H9 (cell line): ENCODE data around the gene ZNF491. TPM values are rescaled to one million over a fixed set of nuclear protein-coding genes. Genes with fewer than 3 reads are reported as not detected.

Experiments
- DNase-seq: peaks from one replicate; pipeline ENCODE4 v3.0.0-alpha.2; 2017
- H2AFZ ChIP-seq: one replicate; pipeline ENCODE4 v1.6.1; 2013; ENCODE audit warnings: mild to moderate bottlenecking, low read length, control low read depth, moderate library complexity
- H2AK5ac ChIP-seq: 2 replicates; pipeline ENCODE4 v1.6.1; 2013; ENCODE audit warnings: low read length, control low read depth, mixed read lengths; ENCODE audit not compliant: insufficient read length
- H2BK120ac ChIP-seq: one replicate; pipeline ENCODE4 v1.6.1; 2013; ENCODE audit warnings: low read depth, mild to moderate bottlenecking, low read length, control low read depth, inconsistent platforms; ENCODE audit not compliant: poor library complexity, severe bottlenecking
- H2BK12ac ChIP-seq: 2 replicates; pipeline ENCODE4 v1.6.1; 2013; ENCODE audit warnings: low read length, control low read depth, mixed read lengths, low read depth; ENCODE audit not compliant: insufficient read length
- H2BK15ac ChIP-seq: 2 replicates; pipeline ENCODE4 v1.6.1; 2013; ENCODE audit warnings: low read depth, low read length, control low read depth
- H2BK20ac ChIP-seq: one replicate; pipeline ENCODE4 v1.6.1; 2013; ENCODE audit warnings: low read depth, mild to moderate bottlenecking, low read length, control low read depth, inconsistent platforms; ENCODE audit not compliant: poor library complexity, severe bottlenecking
- H2BK5ac ChIP-seq: 2 replicates; pipeline ENCODE4 v1.6.1; 2013; ENCODE audit warnings: low read length, control low read depth, mixed read lengths; ENCODE audit not compliant: insufficient read length
- H3K14ac ChIP-seq: 2 replicates; pipeline ENCODE4 v1.6.1; 2013; ENCODE audit warnings: low read length, control low read depth; ENCODE audit not compliant: insufficient read depth
- H3K18ac ChIP-seq: 2 replicates; pipeline ENCODE4 v1.6.1; 2013; ENCODE audit warnings: low read depth, mild to moderate bottlenecking, mixed read lengths, low read length, control low read depth; ENCODE audit not compliant: insufficient read length
- H3K23ac ChIP-seq: 2 replicates; pipeline ENCODE4 v1.6.1; 2013; ENCODE audit warnings: low read length, control low read depth, mixed read lengths, low read depth; ENCODE audit not compliant: insufficient read length
- H3K23me2 ChIP-seq: 2 replicates; pipeline ENCODE4 v1.6.1; 2013; ENCODE audit warnings: low read depth, mild to moderate bottlenecking, mixed read lengths, low read length, control low read depth; ENCODE audit not compliant: insufficient read length, poor library complexity, severe bottlenecking
- H3K27ac ChIP-seq: 2 replicates; pipeline ENCODE4 v1.5.1; 2013; ENCODE audit warnings: low read length, control low read depth, mixed read lengths, low read depth; ENCODE audit not compliant: insufficient read length
- H3K27me3 ChIP-seq: 2 replicates; pipeline ENCODE4 v1.6.1; 2013; ENCODE audit warnings: low read length, control low read depth, inconsistent platforms; ENCODE audit not compliant: insufficient read depth
- H3K4ac ChIP-seq: 2 replicates; pipeline ENCODE4 v1.6.1; 2013; ENCODE audit warnings: low read depth, mild to moderate bottlenecking, control low read depth, inconsistent platforms, low read length, moderate library complexity
- H3K4me1 ChIP-seq: 2 replicates; pipeline ENCODE4 v1.6.1; 2013; ENCODE audit warnings: low read length, control low read depth, inconsistent platforms; ENCODE audit not compliant: insufficient read depth
- H3K4me2 ChIP-seq: 2 replicates; pipeline ENCODE4 v1.6.1; 2013; ENCODE audit warnings: low read length, control low read depth, mixed read lengths; ENCODE audit not compliant: insufficient read length, insufficient read depth
- H3K56ac ChIP-seq: 2 replicates; pipeline ENCODE4 v1.6.1; 2013; ENCODE audit warnings: low read depth, mild to moderate bottlenecking, mixed read lengths, low read length, control low read depth; ENCODE audit not compliant: insufficient read length
- H3K79me1 ChIP-seq: 2 replicates; pipeline ENCODE4 v1.6.1; 2013; ENCODE audit warnings: low read depth, mild to moderate bottlenecking, moderate library complexity, low read length, control low read depth, inconsistent platforms; ENCODE audit not compliant: insufficient read depth, poor library complexity, severe bottlenecking
- H3K79me2 ChIP-seq: 2 replicates; pipeline ENCODE4 v1.6.1; 2013; ENCODE audit warnings: low read length, control low read depth, inconsistent platforms; ENCODE audit not compliant: insufficient read depth
- H3K9ac ChIP-seq: 2 replicates; pipeline ENCODE4 v1.6.1; 2013; ENCODE audit warnings: low read length, control low read depth, mixed read lengths; ENCODE audit not compliant: insufficient read length; ENCODE audit errors: extremely low read depth
- H3K9me3 ChIP-seq: one replicate; pipeline ENCODE4 v1.6.1; 2013; ENCODE audit warnings: low read depth, low read length, inconsistent platforms; ENCODE audit not compliant: control insufficient read depth
- H3T11ph ChIP-seq: one replicate; pipeline ENCODE4 v1.6.1; 2013; ENCODE audit warnings: mild to moderate bottlenecking, low read length, control low read depth, inconsistent platforms
- H4K20me1 ChIP-seq: one replicate; pipeline ENCODE4 v1.6.1; 2013; ENCODE audit not compliant: control insufficient read depth, insufficient read length, insufficient read depth
- H4K5ac ChIP-seq: 2 replicates; pipeline ENCODE4 v1.6.1; 2013; ENCODE audit warnings: low read depth, mild to moderate bottlenecking, mixed read lengths, low read length, control low read depth; ENCODE audit not compliant: insufficient read length
- H4K8ac ChIP-seq: replicated peaks from 2 replicates; pipeline ENCODE4 v1.6.1; 2013; ENCODE audit warnings: low read length, control low read depth, mixed read lengths, low read depth; ENCODE audit not compliant: insufficient read length
- H4K91ac ChIP-seq: 2 replicates; pipeline ENCODE4 v1.6.1; 2013; ENCODE audit warnings: low read depth, mild to moderate bottlenecking, moderate library complexity, mixed read lengths, low read length, control low read depth; ENCODE audit not compliant: insufficient read length
- H3K27ac Mint-ChIP-seq, 3 experiments: 2 replicates in 2 of 3; 3 replicates in 1 of 3; pipeline ENCODE4 v1.8.0; 2020 to 2021; ENCODE audit warnings: mixed read lengths in 3 of 3, mild to moderate bottlenecking in 1 of 3, moderate library complexity in 1 of 3
- H3K27me3 Mint-ChIP-seq: 2 replicates; pipeline ENCODE4 v1.8.0; 2021; ENCODE audit warnings: low read depth, mild to moderate bottlenecking, moderate library complexity, mixed read lengths
- H3K36me3 Mint-ChIP-seq, 3 experiments: 2 replicates in 2 of 3; 3 replicates in 1 of 3; pipeline ENCODE4 v1.8.0; 2020 to 2021; ENCODE audit warnings: low read depth in 3 of 3, mixed read lengths in 3 of 3; ENCODE audit not compliant: insufficient read depth in 1 of 3
- H3K4me1 Mint-ChIP-seq, 2 experiments: 2 replicates each; pipeline ENCODE4 v1.8.0; 2020; ENCODE audit warnings: mixed read lengths in 2 of 2
- H3K4me3 Mint-ChIP-seq, 2 experiments: 2 replicates in 1 of 2; 3 replicates in 1 of 2; pipeline ENCODE4 v1.8.0; 2020 to 2021; ENCODE audit warnings: mild to moderate bottlenecking in 2 of 2, mixed read lengths in 2 of 2, moderate library complexity in 1 of 2
- H3K9me3 Mint-ChIP-seq, 2 experiments: 2 replicates in 1 of 2; 3 replicates in 1 of 2; pipeline ENCODE4 v1.8.0; 2020; ENCODE audit warnings: mild to moderate bottlenecking in 2 of 2, mixed read lengths in 2 of 2, moderate library complexity in 1 of 2
- WGBS: extraction: QIAGEN DNeasy Blood & Tissue Kit; methylation state at CpG from one replicate; pipeline ENCODE4 v1.1.7; 2013; ENCODE audit warnings: missing lambda C conversion rate, low lambda C conversion rate, mixed read lengths; ENCODE audit not compliant: insufficient read length; ENCODE audit errors: extremely low coverage; 5-methylcytosine and 5-hydroxymethylcytosine counted together
- total RNA-seq: library from RNA; stranded (reverse); gene quantifications from 2 replicates; pipeline ENCODE4 v1.2.1, GENCODE V29; 2021
- TF ChIP-seq, protein P1 (sequence below): fragments of 200-600 bp; sonication (generic); conservative IDR thresholded peaks from 3 replicates; pipeline ENCODE4 v1.8.0; 2021; ENCODE audit warnings: antibody characterized with exemption, mild to moderate bottlenecking

The ZNF491 gene
- total RNA-seq, 1 experiment from 2014 or later = 0.77 TPM

DNA sequence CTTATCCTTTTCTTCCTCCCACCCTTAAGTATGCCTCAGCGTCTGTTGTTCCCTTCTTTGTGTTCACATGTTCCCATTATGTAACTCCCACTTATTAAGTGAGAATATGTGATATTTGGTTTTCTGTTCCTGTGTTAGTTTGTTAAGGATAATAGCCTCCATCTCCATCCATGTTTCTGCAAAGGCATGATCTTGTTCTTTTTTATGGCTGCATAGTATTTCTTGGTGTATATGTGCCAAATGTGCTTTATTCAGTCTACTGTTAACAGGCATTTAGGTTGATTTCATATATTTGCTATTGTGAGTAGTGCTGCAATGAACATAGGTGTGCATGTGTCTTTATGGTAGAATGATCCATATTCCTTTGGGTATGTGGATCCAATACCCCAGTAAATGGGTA is 34.7 kb upstream of the ZNF491 start:
- Mint-ChIP-seq H3K27ac (no peak overlapping the region), H3K36me3 (no peaks in the 10 kb centered on the region; a peak in 1 of 7 replicates), H3K9me3 (peaks cover 17 to 32% of the 10 kb centered on the region in 2 experiments), H3K27me3 (peaks cover 70% of the 10 kb centered on the region), H3K4me1 (peaks cover 3% of the 10 kb centered on the region in 2 experiments; a peak in 3 of 4 replicates), H3K4me3 (no peak overlapping the region)
- H4K5ac ChIP-seq = no peak overlapping the region
- H3K14ac ChIP-seq = no peak overlapping the region
- no peak overlapping the region for H2BK5ac ChIP-seq
- H3K4me2 ChIP-seq = no peak overlapping the region
- no peak overlapping the region for H3K27ac ChIP-seq
- H2BK12ac ChIP-seq = no peak overlapping the region
- H2AK5ac ChIP-seq = no peak overlapping the region
- no peaks in the 10 kb centered on the region for H3K9me3 ChIP-seq
- H3K23ac ChIP-seq = no peak overlapping the region
- H2BK20ac ChIP-seq = no peak overlapping the region
- no peaks in the 10 kb centered on the region for H3K79me2 ChIP-seq
- H2AFZ ChIP-seq = no peak overlapping the region
- DNase-seq = no peak
- H3K23me2 ChIP-seq = peaks cover 12% of the 10 kb centered on the region
- no CpG with 5 or more reads among the region's 1 CpG for WGBS
- TF ChIP-seq, protein P1, sequence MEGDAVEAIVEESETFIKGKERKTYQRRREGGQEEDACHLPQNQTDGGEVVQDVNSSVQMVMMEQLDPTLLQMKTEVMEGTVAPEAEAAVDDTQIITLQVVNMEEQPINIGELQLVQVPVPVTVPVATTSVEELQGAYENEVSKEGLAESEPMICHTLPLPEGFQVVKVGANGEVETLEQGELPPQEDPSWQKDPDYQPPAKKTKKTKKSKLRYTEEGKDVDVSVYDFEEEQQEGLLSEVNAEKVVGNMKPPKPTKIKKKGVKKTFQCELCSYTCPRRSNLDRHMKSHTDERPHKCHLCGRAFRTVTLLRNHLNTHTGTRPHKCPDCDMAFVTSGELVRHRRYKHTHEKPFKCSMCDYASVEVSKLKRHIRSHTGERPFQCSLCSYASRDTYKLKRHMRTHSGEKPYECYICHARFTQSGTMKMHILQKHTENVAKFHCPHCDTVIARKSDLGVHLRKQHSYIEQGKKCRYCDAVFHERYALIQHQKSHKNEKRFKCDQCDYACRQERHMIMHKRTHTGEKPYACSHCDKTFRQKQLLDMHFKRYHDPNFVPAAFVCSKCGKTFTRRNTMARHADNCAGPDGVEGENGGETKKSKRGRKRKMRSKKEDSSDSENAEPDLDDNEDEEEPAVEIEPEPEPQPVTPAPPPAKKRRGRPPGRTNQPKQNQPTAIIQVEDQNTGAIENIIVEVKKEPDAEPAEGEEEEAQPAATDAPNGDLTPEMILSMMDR = no peak
- H3K27me3 ChIP-seq = peaks cover 9% of the 10 kb centered on the region; the same call in 1 of the 2 replicates
- H3K79me1 ChIP-seq = no peaks in the 10 kb centered on the region
- no peak overlapping the region for H4K8ac ChIP-seq
- no peak overlapping the region for H4K91ac ChIP-seq
- H3K4me1 ChIP-seq = no peaks in the 10 kb centered on the region
- no peak overlapping the region for H3K18ac ChIP-seq
- H3T11ph ChIP-seq = no peak overlapping the region
- H4K20me1 ChIP-seq = no peaks in the 10 kb centered on the region
- H2BK15ac ChIP-seq = no peak overlapping the region
- H2BK120ac ChIP-seq = no peak overlapping the region
- no peak overlapping the region for H3K4ac ChIP-seq
- no peak overlapping the region for H3K56ac ChIP-seq
- H3K9ac ChIP-seq = no peak overlapping the region
